Astrocyte of the hippocampus (primary cell): ENCODE data around the gene KCTD3.
A peak's percentile ranks its signal among the peaks of the same experiment; 100 is the strongest.

Experiments used
- DNase-seq: peaks from one replicate; pipeline ENCODE4 v3.0.0; 2011; ENCODE audit warnings: low read depth, low spot score

KCTD3 gene

DNA sequence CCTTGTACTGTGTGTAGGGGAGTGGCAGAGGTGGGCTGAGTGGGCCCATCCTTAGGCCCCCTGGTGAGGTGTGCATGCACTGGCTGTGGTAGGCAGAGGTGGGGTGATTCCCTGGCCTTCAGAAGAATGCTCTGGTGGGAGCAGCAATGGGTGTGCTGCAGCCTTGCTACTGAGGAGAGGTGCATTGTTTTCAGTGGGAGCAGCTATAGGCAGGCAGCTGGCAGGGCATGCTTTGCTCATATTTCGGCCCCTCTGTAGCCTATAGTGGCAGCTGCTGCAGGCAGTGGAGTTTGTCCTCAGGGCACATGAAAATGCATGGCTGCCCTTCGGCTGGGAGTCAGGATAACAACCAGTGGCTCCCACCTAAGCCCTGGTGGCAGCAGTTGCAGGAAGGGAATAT is 10.1 kb upstream of the KCTD3 start:
- DNase-seq = no peak

DNA sequence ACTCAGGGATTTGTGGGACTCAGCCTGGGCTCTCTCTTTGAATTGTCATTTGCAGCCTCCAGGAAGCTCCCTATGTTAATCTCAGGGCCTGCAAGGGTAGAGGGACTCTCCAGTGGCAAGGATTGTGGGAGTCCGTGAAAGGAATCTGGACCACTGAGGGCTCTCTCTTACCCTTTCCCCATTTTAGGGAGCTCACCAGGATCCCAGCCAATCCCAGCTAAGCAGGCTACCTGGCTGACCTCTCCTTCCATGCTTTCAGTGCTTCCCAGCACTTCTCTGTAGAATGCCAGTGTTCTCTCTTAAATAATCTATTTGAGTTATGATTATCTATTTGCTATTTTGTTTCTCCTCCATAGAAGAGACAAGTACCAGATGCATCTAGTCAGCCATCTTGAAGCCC is 9.6 kb upstream of the KCTD3 start:
- DNase-seq = no peak

DNA sequence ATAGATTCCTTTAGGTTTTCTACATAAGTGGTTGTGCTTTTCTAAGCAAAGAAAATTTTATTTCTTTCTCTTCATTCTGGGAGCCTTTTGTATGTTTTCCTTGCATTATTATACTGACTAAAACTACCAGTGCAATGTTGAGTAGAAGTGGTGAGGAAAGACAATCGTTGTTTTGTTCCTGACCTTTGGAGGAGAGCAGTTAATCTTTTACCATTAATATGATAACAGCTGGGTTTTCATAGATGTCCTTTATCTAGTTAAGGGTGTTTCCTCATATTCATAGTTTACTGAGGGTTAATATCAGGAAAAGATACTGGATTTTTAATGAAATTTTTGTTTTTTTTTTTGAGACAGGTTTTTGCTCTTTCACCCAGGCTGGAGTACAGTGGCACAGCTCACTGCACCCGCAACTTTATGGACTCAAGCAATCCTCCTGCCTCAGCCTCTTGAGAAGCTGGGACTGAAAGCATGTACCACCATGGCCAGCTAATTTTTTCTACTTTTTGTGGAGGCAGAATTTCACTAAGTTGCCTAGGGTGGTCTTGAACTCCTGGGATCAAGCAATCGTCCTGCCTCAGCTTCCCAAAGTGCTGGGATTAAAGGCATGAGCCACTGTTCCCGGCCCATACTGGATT is 9.0 kb upstream of the KCTD3 start:
- DNase-seq = no peak

DNA sequence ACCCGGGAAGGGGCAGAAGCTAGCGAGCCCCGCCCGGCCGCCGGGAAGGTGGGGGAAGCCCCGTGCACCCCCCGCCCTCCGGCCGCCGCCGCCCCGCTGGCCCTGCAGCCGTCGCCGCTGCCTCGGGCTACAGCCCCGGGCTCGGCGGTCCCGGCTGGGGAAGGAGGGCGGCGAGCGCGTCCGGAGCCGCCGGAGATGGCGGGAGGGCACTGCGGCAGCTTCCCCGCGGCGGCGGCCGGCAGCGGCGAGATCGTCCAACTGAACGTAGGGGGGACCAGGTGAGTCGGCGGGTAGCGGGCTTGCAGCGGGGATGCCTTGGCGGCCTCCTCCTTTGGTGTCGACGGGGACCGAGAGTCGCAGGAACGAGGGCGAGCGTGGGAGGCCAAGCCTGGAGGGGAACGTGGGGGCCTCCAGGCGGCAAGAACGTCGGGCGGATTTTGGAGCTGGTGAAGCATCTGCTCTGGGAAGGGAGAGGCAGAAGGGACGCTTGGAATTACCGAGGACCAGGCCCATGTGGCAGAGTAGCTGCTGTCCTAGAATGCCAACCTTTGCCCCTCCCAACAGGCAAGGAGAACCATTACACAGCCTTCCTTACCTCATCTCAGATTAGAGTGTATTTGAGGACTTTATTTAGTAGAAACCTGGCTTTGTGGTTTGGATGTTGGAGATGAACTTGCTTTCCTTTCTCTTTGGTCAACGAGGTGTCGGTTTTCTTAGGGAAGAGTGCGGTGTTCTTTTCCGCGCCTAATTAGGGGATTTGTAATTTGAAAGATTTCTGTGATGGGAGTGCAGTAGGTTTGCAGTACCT is 591 bp downstream of the KCTD3 start:
- DNase-seq = peak; percentile 77

DNA sequence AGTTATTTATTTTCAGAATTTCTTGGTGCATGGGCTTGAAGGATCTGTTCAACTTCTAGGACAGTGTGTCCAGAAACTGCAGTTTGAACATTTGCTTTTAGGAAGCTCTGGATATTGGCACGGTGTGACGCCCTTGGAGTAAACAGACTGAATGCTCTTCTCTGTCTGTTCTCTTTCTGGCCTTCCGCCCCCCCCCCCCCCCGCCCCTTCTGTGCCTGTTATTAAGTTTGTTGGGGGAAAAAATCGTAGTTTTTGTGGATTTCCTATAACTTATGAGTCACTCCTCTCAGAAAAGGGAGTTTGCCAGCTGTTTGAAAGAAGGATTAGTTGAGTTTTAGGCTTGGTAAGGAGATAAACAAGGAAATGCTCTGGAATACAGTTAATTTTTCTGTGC is 1.2 kb downstream of the KCTD3 start:
- DNase-seq = peak; percentile 50

DNA sequence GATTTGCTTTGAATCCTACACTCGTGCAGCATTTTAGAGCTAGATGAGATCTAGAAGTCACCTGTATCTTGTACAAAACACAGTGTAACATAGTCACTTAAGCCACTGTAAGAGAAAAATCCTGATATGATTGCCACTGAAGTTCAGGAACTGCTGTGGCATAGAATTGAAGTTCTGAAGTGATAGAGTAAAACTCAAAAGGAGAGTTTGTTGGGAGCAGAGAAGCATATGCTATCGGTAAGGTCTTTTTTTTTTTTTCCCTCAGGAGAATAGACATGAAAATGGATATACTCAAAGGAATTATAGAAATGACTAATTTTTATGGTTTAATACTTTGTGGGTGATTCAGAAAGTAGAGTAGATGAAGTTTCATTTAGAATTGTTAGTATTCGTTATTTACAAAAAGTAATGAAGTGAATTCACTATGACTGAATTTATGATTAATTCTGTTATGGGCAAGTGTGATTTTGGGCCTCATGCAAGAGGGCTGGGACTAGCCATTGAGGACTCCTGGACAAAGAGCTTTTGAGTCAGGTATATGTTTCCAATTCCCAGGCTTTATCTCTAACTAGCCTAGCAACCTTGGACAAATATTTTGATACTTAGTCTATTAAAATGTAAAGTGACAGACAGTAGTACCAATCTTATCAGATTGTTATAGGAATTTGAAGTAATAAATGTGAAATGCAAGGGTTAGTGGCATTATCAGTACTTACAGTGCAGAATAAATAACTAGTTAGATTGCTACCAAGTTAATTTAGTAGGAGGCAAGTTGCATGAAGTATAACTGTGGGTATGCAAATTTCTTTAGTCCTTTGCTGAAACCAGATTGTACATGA is 3.1 kb downstream of the KCTD3 start:
- peak; percentile 21 for DNase-seq

DNA sequence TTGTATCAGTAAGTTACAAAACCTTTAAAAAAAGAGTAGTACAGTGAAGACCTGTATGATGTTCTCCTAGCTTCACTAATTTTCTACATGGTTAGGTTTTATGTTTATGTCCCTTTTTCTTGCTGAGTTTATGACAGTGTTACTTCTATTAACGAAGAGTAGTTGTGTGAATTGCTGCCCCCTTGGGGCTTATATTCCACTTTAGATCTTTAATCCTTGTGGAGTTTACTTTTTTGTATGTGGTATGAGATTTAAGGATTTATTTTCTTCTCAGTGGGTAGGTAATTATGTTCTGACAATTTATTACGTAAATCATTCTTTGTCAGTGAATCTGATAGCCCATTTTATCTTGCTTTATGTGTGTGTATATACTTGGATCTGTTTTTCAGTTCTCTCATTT is 14.8 kb downstream of the KCTD3 start:
- no peak for DNase-seq

DNA sequence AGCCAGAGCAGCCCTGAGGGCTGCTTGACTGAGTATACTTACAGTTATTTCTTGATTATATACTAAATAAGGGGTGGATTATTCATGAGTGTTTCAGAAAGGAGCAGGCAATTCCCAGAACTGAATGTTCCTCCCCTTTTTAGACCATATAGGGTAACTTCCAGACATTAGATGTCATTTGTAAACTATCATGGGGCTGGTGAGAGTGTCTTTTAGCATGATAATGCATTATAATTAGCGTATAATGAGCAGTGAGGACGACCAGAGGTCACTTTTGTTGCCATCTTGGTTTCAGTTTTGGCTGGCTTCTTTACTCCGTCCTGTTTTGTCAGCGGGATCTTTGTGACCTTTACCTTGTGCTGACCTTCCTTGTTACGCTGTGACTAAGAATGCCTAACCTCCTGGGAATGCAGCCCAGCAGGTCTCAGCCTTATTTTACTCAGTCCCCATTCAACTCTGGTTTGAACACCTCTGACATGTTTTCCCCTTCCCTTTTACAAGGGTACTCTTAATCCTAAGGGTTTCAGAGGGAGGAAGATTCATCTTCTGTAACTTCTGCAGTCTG is 16.2 kb downstream of the KCTD3 start:
- peak; percentile 45 for DNase-seq

DNA sequence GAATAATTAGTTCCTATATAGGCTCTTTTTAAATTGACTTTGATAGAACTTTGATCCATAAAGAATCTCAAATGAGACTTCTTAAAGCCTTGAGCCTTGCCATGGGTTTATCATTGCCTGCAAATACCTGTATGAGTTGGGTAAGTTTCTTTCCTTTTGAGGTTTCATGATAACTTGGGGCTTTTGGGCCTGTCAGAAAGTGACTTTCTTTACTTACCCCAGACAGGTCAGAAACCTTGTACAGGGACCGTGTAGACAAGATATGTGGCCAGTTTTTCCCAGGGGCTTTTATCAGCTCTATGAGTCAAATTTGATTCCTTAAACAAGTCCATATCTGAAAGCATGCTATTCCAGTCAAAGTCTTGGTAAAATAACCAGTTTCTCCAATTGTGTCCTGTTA is 17.3 kb downstream of the KCTD3 start:
- DNase-seq = no peak

DNA sequence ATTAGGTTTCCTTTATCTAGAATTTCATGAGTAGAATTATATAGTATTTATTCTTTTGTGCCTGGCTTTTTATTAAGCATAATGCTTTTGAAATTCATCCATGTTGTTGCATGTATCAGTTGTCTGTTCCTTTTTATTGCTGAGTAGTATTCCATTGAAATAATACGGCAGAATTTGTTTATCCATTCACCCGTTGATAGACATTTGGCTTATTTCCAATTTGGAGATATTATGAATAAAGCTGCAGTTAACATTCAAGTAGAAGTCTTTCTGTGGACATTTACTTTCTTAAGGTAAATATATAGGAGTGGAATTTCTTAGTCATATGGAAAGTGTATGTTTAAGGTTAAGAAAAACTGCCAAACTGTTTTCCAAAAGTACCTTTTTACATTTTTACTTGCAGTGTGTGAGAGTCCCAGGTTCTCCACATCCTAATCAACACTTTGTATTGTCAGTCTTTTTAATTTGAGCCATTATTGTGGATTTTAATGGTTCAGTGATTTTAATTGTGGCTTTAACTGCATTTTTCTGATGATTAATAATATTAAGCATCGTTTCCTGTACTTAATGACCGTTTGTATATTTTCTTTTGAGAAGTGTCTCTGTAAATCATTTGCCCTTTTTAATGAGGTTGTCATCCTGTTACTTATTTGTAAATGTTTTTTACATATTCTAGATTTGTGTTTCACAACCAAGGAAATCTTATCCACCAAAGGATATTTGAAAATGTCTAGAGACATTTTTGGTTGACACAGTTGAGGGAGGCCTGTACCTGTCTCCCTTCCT is 22.7 kb downstream of the KCTD3 start:
- no peak for DNase-seq

DNA sequence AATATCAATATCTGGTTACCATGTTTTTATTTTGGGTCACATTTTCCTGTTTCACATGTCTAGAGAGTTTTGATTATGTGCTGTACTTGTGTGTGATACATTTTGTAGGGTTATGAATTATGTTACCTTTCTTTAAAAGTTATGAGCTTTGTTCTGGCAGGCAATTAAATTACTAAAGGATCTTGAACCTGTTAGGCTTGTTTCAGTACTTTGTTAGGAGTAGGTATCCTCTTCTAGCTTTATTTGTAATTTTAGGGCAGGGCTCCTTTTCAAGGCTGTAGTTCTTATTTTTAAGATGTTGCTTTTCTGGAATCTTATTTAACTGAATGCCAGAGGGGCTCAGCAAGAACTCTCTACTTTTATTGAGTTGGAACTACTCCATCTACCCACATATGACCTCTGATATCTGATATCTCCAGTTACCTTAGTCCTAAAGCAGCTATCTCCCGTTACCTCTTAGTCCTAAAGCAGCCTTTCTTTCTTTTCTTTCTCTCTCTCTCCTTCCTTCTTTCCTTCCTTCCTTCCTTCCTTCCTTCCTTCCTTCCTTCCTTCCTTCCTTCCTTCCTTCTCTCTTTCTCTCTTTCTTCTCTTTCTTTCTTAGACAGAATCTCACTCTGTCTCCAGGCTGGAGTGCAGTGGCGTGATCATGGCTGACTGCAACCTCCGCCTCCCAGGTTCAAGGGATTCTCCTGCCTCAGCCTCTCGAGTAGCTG is 23.8 kb downstream of the KCTD3 start:
- no peak for DNase-seq

DNA sequence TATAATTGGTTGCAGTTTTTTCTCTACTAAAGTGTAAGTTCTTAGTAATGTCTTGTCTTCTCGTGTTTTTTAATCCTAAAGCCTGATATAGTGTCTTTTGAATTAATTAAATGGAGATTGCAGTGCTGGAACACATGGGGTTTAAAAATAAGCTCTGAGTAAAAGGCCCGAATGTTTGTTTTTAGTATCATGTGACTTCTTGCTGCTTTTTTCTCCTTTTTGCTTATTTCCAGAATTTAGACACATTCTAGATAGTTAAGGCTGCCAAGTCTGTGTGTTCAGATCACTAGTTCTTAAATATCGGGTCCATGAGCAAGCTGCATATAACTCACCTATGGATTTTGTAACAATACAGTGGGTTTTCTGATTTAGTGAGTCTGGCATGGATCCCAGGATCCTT is 27.5 kb downstream of the KCTD3 start:
- DNase-seq = peak; percentile 27

DNA sequence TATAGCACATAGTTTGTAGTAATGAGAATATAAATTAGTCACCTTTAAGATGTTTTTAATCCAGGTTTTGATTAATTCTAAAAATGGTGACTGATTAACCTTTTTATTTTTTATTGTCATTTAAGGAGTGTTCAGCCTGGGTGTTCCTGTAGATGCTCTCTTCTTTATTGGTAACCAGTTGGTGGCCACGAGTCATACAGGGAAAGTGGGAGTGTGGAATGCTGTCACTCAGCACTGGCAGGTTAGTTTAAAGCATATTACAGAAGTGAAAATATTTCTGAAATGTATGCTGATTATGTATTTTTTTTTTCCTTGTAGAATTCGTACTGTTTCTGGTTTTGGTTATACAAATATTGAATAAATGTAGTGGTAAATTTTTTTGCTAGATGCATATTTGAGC is 28.1 kb downstream of the KCTD3 start:
- DNase-seq = no peak

DNA sequence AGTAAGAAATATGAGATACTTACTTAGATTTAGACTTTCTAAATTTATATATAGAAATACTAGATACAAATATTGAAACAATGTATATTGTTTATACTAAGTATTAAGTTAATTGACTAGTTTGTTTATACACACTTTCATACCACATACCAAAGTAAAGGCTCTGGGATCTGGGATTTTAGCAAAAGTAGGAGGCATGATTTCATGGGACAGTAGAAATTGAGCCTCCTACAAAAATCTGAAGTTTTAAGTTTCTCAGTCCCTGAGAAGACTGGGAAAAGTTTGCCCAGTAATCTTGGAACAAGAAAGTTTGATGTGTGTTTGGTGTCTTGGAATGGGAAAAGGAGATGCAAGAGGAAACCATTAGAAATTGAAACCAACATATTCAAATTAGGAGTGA is 30.9 kb downstream of the KCTD3 start:
- no peak for DNase-seq

DNA sequence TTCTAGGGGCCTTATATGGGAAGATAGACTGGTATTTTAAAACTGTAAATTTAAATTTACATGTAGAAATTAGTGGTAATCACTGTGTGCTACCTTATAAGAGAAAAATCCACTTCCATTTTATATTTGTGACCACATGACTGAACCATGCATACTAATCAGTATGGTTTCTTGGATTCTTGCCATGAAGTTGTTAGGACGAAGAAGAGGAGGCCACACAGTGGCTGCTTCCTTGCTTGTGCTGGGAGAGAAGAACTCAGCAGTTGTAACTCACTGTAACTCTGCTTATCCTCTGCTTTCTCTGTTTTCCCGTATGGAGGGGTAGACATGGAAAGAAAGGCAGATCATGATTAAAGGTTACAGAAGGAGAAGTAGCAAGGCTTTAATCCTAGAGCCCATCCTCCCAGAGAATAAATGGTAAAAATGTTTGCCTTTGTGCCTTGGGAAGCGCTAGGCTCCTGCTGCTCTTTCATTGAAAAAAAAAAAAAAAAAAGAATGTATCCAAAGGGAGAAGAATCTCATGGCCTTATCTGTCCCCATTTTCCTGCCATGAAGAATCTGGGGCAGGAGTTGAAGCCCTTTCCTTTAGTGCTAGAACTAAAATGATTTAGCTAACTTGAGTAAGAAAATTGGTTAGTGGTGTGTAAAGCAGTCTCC is 32.4 kb downstream of the KCTD3 start:
- peak; percentile 80 for DNase-seq

DNA sequence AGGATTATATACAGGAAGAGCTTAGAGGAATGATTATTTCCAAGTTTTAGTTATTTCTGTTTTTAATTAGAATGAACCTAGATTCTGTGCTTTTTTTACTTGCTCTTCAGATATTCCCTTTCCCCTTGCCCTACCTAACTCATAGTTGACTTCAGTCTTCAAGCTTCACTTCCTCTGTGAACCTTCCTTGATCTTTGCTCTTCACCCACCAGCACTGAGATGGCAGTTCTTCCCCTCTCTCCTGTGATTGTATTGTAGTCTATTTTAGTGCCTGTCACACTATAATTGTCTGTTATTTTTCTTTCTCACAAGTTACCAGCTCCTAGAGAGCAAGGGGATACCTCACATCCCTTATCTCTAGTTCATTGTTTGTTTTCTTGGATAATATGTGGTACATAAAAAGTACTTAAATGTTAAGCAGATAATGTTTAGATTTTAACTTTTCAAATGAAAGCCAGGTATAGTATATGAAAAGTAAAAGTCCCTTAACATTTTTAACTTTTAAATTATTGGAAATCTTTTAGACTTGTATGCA is 33.2 kb downstream of the KCTD3 start:
- DNase-seq = no peak

DNA sequence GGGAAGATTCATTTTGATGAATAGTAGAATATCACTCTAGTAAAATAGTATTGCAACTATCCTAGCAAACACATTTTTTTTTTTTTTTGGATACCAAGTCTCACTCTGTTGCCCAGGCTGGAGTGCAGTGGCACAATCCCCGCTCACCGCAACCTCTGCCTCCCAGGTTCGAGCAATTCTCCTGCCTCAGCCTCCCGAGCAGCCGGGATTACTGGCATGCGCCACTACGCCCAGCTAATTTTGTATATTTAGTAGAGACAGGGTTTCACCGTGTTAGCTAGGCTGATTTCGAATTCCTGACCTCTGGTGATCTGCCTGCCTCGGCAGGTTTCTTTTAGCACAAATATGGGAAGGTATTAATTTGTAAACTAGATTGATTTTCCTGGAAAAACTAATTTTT is 33.8 kb downstream of the KCTD3 start:
- no peak for DNase-seq

DNA sequence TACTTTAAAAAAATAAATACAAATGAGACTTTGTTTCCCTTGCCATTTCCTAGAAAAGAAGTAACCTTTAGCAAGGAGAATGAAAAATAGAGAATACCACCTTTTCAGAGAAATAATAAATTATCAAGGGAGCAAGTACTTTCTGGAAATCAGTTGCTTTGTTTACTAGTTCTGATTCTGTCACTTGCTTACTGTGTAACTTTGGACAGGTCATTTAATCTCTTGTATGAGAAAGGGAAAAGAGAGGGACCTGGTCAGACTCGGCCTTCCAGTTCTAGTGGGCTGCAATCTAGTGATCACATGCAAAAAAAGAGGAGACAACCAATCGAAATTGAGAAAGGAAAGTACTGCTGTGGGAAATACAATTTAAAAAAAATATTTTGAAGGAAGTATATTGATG is 34.2 kb downstream of the KCTD3 start:
- DNase-seq = no peak

DNA sequence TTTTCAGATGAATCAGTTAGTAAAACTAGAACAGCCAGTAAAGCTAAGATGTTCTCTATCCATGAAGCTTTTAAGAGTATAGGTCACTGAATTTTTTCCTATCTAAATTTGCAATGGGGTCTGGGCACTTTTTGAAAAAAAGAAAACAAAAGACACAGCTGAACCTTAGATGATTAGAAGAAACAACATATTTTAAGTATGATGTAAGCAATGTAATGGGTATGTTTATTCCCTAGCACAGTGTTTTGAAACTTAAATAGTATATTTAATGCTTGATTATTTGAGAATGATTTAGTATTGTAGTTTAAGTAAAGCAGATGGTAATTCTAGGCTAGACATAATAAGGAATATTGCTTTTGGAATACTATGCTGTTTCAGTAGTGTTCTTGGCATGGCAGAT is 36.2 kb downstream of the KCTD3 start:
- DNase-seq = no peak

DNA sequence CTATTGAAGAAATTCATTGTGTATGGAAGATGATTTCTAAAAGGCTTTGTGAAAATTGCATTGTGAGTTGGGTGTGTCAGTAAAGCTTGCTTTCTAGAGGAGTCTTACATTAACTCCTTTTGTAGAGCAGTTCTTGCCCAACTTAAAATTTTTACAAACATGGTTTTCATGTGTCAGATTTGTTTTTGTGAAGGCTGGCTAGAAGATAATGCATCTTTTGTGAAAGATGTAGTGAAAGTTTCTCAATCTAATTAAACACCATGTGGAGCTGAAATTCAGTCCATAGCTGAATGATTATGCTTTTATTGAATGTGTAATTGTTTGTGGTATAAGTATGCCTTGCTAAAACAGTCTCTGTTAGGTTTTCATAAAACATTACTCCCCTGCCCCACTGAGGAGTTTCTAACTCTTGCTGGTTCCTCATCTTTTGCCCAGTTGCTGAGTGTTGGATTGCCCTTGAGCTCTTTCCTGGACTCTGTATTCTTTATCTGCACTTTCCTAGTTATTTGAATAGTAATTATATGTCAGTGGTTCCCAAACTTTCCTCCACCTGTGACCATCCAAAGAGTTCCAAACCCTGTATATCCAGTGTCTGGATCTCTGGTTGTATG is 38.0 kb downstream of the KCTD3 start:
- no peak for DNase-seq
